NCI-H2107 (cell line): Measurements from ENCODE around the gene TSEN15.
A peak's percentile ranks its signal among the peaks of the same experiment; 100 is the strongest.
"Not testable (repeated sequence)": the region's sequence is repeated elsewhere in the genome, so short reads cannot be mapped to it uniquely, and the experiment has no call there.

Experiments
- DNase-seq: peaks from one replicate; lab custom pipeline; 2025; lab: John Stamatoyannopoulos, UW

Gene TSEN15

GRCh38 chr1:184031409-184032107 is 20.0 kb upstream of the TSEN15 start:
- no peak for DNase-seq

- DNase-seq = no peak
Observed at GRCh38 chr1:184032306-184032929, 19.1 kb upstream of the TSEN15 start.

- DNase-seq = no peak
Observed at GRCh38 chr1:184032930-184033418, 18.6 kb upstream of the TSEN15 start.

GRCh38 chr1:184033711-184034167 is 17.8 kb upstream of the TSEN15 start:
- no peak for DNase-seq

GRCh38 chr1:184034761-184035379 is 16.7 kb upstream of the TSEN15 start:
- no peak for DNase-seq

- no peak for DNase-seq
Observed at GRCh38 chr1:184035719-184036516, 15.6 kb upstream of the TSEN15 start.

GRCh38 chr1:184036517-184036949 is 15.0 kb upstream of the TSEN15 start:
- peak; percentile 19 for DNase-seq

GRCh38 chr1:184037849-184038591 is 13.5 kb upstream of the TSEN15 start:
- DNase-seq = no peak

- no peak for DNase-seq
Observed at GRCh38 chr1:184039126-184039525, 12.4 kb upstream of the TSEN15 start.

- DNase-seq = no peak
Observed at GRCh38 chr1:184041731-184042130, 9.8 kb upstream of the TSEN15 start.

- not testable (repeated sequence) for DNase-seq
Observed at GRCh38 chr1:184043315-184043714, 8.2 kb upstream of the TSEN15 start.

GRCh38 chr1:184044603-184045376 is 6.7 kb upstream of the TSEN15 start:
- no peak for DNase-seq

GRCh38 chr1:184047541-184047940 is 4.0 kb upstream of the TSEN15 start:
- not testable (repeated sequence) for DNase-seq

- no peak for DNase-seq
Observed at GRCh38 chr1:184048561-184049240, 2.8 kb upstream of the TSEN15 start.

GRCh38 chr1:184049291-184049690 is 2.2 kb upstream of the TSEN15 start:
- DNase-seq = no peak

GRCh38 chr1:184049836-184050468 is 1.6 kb upstream of the TSEN15 start:
- no peak for DNase-seq

- no peak for DNase-seq
Observed at GRCh38 chr1:184050636-184051035, 894 bp upstream of the TSEN15 start.

- DNase-seq = no peak
Observed at GRCh38 chr1:184051138-184051484, 419 bp upstream of the TSEN15 start.

GRCh38 chr1:184052194-184052559 is 647 bp downstream of the TSEN15 start:
- DNase-seq = no peak

GRCh38 chr1:184052750-184053149 is 1.2 kb downstream of the TSEN15 start:
- no peak for DNase-seq
